ENCODE measurements around the gene ROBO4. TPM values are rescaled to one million over a fixed set of nuclear protein-coding genes. Genes with fewer than 3 reads are reported as not detected.

The ROBO4 gene
- total RNA-seq, 1 donor from 2014 or later, result 75.0 TPM

DNA sequence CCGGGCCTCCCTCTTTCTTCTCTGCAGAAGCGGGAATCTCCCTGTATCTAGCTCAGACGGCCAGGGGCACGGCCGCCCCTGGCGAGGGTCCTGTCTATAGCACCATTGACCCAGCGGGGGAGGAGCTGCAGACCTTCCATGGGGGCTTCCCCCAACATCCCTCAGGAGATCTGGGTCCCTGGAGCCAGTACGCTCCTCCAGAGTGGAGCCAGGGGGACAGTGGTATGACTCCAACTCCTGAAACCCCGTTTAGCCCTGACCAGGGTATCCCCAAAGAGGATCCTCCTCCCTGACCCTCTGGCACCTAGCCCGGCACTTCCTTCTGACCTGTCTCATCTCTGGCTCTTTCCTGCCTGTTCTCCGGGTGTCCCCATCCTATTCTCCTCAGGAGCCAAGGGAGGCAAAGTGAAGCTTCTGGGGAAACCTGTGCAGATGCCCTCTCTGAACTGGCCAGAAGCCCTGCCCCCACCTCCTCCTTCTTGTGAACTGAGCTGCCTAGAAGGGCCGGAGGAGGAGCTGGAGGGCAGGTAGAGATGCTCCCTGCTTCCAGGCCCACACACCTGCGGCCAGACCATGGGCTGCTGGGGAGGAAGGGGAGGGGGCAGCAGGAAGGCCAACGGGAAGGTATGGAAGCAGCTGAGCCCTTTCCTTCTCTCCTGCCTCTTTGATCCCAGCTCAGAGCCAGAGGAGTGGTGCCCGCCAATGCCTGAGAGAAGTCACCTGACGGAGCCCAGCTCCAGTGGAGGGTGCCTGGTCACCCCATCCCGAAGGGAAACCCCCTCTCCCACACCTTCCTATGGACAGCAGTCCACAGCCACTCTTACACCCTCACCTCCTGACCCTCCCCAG, 19.5 kb downstream of the ROBO4 start:
- Histone ChIP-seq H3K4me3 (peak overlapping the region; percentile 69), H3K27me3 (peaks cover 3% of the 10 kb centered on the region), H3K9me3 (no peaks in the 10 kb centered on the region), H3K36me3 (no peaks in the 10 kb centered on the region), H3K4me1 (peaks cover 6% of the 10 kb centered on the region), H3K27ac (no peak overlapping the region)
- ATAC-seq, result no peak
- DNase-seq, result peak; percentile 58
- intact Hi-C loops (cut with DNase I), result no loop called here
- TF ChIP-seq, protein P1, sequence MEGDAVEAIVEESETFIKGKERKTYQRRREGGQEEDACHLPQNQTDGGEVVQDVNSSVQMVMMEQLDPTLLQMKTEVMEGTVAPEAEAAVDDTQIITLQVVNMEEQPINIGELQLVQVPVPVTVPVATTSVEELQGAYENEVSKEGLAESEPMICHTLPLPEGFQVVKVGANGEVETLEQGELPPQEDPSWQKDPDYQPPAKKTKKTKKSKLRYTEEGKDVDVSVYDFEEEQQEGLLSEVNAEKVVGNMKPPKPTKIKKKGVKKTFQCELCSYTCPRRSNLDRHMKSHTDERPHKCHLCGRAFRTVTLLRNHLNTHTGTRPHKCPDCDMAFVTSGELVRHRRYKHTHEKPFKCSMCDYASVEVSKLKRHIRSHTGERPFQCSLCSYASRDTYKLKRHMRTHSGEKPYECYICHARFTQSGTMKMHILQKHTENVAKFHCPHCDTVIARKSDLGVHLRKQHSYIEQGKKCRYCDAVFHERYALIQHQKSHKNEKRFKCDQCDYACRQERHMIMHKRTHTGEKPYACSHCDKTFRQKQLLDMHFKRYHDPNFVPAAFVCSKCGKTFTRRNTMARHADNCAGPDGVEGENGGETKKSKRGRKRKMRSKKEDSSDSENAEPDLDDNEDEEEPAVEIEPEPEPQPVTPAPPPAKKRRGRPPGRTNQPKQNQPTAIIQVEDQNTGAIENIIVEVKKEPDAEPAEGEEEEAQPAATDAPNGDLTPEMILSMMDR (IDR thresholded peaks at IDR 0.05), result no peak

DNA sequence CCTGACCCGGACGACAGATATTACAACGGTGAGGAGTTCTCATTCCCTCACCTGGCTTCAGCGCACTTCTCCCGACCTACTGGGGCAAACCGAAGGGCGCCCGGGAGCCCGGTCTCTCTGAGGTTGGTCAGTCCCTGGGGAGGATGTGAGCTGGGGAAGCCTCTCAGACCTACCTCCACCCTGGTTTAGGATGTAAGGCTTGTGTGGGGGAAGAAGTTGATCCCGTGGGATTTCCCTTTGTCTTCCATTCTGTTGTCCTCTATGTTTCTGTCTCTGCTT, 20.1 kb downstream of the ROBO4 start:
- Histone ChIP-seq H3K27ac (no peak overlapping the region), H3K27me3 (peaks cover 9% of the 10 kb centered on the region), H3K9me3 (no peaks in the 10 kb centered on the region), H3K4me1 (peaks cover 6% of the 10 kb centered on the region), H3K4me3 (peak overlapping the region; percentile 69), H3K36me3 (no peaks in the 10 kb centered on the region)
- DNase-seq (no peak), ATAC-seq (no peak)
- intact Hi-C loops (cut with DNase I), result no loop called here
- TF ChIP-seq, protein P1 (IDR thresholded peaks at IDR 0.05), result no peak

DNA sequence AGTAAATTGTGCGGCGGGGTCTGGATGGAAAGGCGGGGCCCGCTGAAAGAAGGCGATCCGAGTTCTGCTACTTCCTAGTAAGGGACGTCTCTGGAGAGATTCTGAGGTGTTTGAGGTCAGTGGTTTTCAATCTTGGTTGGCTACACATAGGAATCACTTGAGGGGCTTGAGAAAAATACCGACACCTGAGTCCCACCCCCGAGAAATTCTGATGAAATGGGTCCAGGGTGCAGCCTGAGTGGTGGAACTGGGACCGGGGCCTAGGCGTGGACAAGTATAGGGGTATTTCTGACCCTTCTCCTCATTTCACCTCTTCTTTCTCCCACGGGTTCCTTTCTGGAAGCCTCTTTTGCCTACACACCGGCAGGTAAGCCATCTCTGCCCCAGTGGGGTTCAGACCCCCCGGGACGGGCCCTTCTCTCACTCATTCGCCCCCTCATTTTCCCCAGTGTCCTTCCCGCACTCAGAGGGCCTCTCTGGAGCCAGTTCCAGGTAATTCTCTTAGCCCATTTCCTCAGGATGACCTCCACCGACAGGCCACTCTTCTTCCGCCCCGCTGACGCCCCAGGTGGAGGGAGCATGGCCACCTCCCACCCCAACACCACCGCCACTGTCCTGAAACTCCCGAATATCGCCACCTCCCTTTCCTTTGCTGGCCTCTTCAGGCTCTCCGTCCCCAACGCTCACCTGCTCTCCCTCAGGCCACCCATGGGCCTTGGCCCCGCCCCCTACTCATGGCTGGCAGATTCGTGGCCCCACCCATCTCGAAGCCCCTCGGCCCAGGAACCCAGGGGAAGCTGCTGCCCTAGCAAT, 20.6 kb downstream of the ROBO4 start:
- peaks cover 6% of the 10 kb centered on the region for H3K4me1 ChIP-seq
- DNase-seq (peak; percentile 71), ATAC-seq (no peak)
- intact Hi-C loops (cut with DNase I), result no loop called here
- H3K27me3 ChIP-seq, result peaks cover 13% of the 10 kb centered on the region
- H3K27ac ChIP-seq, result peak overlapping the region; percentile 93
- H3K4me3 ChIP-seq, result peak overlapping the region; percentile 69
- no peaks in the 10 kb centered on the region for H3K36me3 ChIP-seq
- no peaks in the 10 kb centered on the region for H3K9me3 ChIP-seq
- TF ChIP-seq, protein P1 (IDR thresholded peaks at IDR 0.05), result no peak

DNA sequence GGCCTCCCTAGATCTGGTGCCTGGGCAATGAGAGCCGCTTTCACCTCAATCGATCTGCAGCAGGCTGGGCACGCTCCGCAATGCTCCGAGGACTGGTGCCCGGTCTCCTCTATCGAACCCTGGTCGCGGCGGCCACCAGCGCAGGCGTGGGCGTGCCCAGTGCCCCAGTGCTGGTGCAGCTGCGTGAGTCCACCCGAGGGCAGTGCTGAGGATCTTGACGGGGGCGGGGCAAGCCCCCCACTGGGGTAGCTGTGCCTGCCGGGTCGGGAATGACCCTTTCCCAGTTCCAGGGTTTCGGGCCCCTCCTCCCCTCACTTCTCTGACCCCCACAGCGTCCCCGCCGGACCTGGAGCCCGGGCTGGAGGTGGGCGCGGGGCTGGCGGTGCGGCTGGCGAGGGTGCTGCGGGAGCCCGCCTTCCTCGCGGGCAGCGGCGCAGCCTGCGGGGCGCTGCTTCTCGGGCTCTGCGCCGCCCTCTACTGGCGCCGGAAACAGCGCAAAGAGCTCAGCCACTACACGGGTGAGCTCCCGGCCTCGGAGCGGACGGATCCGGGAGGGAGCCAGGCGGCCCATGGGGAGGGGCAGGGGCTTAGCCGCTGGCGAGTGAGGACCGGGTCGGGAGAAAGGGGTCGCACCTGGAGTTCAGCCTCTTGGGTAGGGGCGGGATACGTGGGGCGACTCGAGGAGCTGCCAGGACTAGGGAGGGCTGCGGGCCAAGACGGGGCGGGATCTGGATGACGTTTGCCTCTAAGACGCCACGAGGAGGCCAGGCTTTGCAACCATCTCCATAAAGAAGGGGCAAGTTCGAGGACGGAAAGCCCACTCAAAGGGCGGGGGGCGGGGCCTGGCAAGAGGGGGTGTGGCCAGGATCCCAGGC, 21.5 kb downstream of the ROBO4 start:
- Histone ChIP-seq H3K27me3 (peaks cover 20% of the 10 kb centered on the region), H3K4me3 (peak overlapping the region; percentile 69), H3K36me3 (no peaks in the 10 kb centered on the region), H3K4me1 (peaks cover 6% of the 10 kb centered on the region), H3K9me3 (no peaks in the 10 kb centered on the region), H3K27ac (peak overlapping the region; percentile 93)
- peak; percentile 93 for DNase-seq
- intact Hi-C loops (cut with DNase I), result no loop called here
- peak; percentile 92 for ATAC-seq
- TF ChIP-seq, protein P1 (IDR thresholded peaks at IDR 0.05), result peak; percentile 74

DNA sequence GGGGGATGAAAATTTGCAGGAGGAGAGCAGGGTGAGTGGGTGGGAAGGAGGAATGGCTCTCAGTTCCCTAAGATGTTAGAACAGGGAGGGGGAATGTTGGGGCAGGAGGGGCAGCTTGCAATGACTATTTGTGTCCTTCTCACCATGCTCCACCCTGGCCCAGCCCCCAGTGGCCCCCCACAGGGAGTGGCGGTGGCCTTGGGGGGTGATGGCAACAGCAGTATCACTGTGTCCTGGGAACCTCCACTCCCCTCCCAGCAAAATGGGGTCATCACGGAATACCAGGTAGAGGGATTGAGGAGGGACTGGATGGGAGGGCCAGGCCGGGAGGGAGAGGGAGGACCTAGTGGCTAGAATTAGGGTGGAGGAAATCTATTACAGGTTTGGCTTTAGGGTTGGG, 22.3 kb downstream of the ROBO4 start:
- Histone ChIP-seq H3K27ac (no peak overlapping the region), H3K36me3 (no peaks in the 10 kb centered on the region), H3K27me3 (peaks cover 27% of the 10 kb centered on the region), H3K4me3 (peak overlapping the region; percentile 69), H3K9me3 (no peaks in the 10 kb centered on the region), H3K4me1 (peaks cover 6% of the 10 kb centered on the region)
- DNase-seq, result peak; percentile 53
- intact Hi-C loops (cut with DNase I), result no loop called here
- no peak for ATAC-seq
- TF ChIP-seq, protein P1 (IDR thresholded peaks at IDR 0.05), result no peak

All from upper lobe of right lung (tissue), 1 donor.